ENCODE data around the gene PHLPP1.
"Not testable (repeated sequence)": the region's sequence is repeated elsewhere in the genome, so short reads cannot be mapped to it uniquely, and the experiment has no call there.

The PHLPP1 gene

GRCh38 chr18:62899534-62899933 is 184.2 kb downstream of the PHLPP1 start:
- no peak for DNase-seq

DNA sequence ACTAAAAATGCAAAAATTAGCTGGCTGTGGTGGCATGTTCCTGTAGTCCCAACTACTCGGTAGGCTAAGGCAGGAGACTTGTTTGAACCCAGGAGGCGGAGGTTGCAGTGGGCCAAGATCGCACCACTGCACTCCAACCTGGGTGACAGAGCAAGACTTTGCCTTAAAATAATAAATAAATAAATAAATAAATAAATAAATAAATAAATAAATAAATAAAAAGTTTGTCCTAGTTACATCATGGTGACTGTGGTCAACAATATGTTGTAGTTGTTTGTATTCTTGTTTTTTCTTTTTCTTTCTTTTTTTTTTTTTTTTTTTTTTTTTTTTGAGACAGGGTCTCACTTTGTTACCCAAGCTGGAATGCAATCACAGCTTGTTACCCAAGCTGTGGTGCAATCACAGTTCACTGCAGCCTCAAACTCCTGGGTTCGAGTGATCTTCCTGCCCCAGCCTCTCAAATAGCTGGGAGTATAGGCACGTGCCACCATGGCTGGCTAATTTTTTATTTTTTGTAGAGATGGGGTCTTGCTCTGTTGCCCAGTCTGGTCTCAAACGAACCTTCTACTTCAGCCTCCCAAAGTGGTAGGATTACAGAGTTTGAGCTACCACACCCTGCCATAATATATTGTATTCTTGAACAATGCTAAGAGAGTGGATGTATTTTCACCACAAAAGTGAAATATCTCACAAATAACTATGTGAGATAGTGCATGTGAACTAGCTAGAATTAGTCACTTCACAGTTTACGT is 185.0 kb downstream of the PHLPP1 start:
- no peak for DNase-seq

- no peak for DNase-seq
Measured at GRCh38 chr18:62902776-62903175, 187.4 kb downstream of the PHLPP1 start.

- DNase-seq: no peak
Measured at GRCh38 chr18:62904396-62905285, 189.3 kb downstream of the PHLPP1 start.

DNA sequence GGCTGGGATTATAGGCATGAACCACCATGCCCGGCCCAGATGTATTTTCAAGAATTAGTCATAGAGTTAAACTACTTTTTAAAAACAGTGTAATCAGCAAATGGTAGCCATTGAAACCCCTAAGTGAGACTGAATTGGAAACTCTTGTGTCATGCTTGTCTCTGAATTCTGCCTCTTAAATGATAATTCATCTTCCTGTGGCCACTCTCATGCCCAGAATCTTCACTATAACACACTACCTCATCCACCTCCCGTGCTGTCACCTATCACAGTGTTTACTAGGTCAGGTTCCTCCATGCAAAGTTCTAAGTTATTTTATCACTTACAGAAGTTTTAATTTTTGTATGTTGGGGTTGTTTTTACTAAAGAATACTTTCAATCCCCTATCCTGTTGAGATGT is 197.5 kb downstream of the PHLPP1 start:
- no peak for DNase-seq

DNA sequence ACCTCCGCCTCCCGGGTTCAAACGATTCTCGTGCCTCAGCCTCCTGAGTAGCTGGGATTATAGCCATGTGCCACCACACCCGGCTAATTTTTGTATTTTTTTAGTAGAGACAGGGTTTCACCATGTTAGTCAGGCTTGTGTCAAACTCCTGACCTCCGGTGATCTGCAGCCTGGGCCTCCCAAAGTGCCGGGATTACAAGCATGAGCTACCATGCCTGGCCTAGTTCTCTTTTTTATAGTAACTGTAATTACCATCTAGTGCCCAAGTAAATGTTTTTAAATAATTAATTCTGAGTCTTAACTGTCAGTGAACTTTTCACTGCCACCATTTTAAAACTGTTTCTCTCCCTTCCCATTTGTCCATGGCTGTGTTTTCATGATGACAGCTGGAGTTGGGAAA is 198.5 kb downstream of the PHLPP1 start:
- not testable (repeated sequence) for DNase-seq

DNA sequence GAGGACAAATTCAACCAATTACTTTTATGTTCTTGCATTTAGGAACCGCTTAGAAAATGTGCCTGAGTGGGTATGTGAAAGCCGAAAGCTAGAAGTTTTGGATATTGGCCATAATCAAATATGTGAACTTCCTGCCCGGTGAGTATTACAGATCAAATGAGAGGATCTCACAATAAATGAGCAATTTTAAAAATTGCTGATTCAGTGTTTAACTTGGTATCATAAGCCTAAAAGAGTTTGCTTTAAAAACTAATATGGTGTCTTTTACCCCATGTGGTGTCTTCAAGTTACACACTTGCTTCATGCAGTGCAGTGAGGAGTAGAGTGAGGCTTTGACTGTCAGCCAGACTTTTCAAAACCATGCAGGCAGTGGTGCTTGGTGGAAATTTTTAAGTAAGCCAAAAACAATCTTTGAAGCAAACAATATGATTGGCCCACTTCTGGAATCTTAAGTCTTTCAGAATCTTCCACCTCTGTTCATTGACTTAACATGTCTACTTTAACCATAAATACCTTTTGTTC is 199.6 kb downstream of the PHLPP1 start:
- DNase-seq: no peak

- DNase-seq: no peak
Measured at GRCh38 chr18:62918361-62918760, 203.0 kb downstream of the PHLPP1 start.

- DNase-seq: no peak
Measured at GRCh38 chr18:62919109-62919838, 203.9 kb downstream of the PHLPP1 start.

DNA sequence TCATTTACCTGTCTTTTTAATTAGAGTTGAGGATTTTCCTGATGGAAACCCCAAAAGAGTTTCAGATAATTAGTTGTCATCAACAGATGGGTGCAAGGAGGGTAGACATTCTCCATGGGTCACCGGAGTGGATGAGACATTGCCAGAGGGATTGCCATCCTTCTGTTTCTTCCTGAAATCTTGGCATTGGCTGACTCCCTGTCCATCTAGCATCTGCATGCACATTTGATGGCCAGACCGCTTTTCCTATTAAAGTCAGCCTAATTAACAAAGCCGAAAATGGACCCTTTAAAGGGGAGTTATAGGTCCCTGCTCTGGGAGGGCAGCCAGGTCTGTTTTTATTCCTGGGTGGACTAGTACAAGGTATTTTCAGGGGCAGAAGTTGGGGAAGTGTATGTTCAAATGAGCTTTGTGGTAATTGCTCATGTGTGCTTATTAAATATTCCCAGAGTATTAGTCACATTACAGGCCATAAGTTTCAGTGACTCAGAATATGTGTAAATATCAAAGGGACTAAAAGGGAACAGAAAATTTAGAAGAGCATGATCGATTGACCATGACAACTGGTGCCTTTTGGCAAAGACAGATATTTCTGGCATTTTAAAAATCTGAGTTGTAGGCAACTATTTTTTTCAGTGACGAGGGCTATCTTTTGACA is 209.8 kb downstream of the PHLPP1 start:
- DNase-seq: no peak

- no peak for DNase-seq
Measured at GRCh38 chr18:62928326-62928725, 213.0 kb downstream of the PHLPP1 start.

DNA sequence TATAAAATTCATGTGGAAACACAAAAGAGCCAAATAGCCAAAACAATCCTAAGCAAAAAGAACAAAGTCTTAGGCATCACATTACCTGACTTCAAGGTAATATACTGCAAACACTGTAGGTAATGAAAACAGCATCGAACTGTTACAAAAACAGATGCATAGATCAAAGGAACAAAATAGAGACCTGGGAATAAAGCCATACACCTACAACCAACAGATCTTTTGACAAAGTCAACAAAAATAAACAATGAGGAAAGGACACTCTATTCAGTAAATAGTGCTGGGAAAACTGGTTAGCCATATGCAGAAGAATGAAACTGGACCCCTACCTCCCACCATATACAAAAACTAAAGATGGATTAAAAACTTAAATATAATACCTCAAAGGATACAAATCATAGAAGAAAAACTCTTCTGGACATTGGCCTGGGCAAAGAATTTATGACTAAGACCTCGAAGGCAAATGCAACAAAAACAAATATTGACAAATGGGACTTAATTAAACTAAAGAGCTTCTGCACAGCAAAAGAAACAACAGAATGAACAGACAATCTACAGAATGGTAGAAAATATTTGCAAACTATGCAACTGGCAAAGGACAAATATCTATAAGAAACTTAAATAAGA is 218.0 kb downstream of the PHLPP1 start:
- DNase-seq: no peak

- DNase-seq: no peak
Measured at GRCh38 chr18:62935994-62936393, 220.7 kb downstream of the PHLPP1 start.

DNA sequence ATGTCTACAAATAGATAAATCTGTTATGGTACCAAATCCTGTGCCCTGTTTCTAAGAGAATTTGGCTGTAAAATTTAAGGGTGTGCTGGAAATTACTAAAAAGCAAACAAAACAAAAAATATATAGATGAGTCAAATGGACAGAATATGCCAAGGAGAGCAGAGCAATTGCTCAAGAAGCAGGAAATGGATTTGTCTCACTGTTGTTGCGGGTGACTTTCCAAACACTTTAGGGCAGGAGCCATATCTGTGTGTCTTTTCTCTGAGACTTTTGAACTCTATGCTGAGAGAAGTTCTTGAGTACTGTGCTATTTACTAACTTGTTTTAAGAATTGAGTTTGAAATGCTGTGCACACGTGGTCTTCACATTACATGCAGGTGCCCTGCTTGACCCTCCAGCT is 221.7 kb downstream of the PHLPP1 start:
- DNase-seq: no peak

DNA sequence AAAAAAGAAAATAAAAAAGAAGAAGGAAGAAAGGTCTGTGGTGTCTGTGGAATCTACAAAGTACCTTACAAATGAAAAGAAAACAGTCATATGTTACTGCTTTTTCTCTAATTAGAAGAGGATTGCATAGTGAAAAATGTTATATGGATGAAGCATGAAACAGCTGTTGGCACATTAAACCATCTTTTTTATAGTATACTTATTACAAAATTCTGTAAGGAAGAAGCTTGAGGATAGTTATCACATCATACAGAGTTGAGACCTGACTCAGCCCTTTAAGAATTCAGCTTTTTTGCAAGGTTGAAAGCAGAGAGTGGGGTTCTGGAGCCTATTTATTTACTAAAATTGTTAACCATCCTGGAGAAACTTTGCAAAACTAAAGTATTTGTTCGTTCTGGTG is 222.7 kb downstream of the PHLPP1 start:
- no peak for DNase-seq

- DNase-seq: no peak
Measured at GRCh38 chr18:62938487-62938886, 223.1 kb downstream of the PHLPP1 start.

DNA sequence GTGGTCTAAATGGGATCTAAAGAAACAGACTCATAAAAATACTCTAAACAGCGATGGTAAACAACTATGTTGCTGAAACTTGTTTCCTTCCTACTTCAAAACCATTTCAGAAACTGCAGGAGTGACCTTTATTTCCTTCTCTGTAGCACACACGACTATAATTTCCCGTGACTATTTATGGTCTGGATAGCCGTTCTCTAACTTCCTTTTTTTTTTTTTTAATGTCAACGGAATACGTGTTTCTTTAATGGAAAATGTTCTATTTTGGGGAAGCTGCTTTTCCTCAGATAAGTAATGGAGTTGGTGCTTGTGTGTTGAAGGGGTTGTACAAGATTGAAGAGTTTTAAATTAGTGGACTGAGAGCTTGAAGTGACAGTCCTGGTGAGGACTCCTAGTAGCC is 224.1 kb downstream of the PHLPP1 start:
- DNase-seq: no peak

GRCh38 chr18:62939926-62940325 is 224.6 kb downstream of the PHLPP1 start:
- no peak for DNase-seq

DNA sequence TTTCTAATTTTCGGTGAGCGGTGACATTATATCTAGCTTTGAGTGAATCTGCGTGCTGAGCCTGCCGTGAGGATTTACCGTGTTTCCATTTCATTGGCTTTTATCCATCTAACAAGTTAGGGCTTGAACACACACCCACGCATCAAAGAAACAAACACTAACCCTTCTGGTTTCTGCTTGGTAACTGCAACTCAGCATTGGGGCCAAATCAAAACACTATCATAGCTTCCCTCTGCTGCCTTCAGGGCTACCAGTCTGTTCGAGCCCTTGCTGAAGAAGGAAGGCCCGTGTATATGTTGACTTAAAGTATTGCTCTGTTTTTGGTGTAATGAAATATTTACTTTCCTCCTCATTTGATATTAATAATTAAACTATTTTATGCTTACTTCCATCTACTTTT is 227.2 kb downstream of the PHLPP1 start:
- DNase-seq: no peak

DNA sequence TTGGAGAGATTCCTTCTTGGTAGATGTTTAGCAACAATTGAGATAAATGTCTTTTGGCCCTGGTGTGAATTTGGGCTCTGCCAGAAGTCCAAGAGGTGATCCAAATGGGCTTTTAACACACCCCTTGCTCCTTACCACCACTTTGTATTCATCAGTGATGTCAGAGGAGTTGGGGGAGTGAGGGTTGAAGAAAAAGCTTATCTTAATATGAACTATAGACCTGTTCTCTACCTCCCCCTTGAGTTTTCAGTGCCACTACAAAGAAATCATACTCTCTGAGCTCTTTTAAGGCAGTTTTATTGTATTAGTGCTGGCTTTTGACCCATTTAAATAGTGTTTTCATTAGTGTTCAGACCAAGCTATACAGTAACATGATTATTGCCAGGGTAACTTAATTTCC is 229.1 kb downstream of the PHLPP1 start:
- no peak for DNase-seq

- no peak for DNase-seq
Measured at GRCh38 chr18:62948788-62949187, 233.4 kb downstream of the PHLPP1 start.

GRCh38 chr18:62950246-62950645 is 234.9 kb downstream of the PHLPP1 start:
- DNase-seq: no peak
